Measurements from ENCODE around the gene SH3PXD2A.

The SH3PXD2A gene

DNA sequence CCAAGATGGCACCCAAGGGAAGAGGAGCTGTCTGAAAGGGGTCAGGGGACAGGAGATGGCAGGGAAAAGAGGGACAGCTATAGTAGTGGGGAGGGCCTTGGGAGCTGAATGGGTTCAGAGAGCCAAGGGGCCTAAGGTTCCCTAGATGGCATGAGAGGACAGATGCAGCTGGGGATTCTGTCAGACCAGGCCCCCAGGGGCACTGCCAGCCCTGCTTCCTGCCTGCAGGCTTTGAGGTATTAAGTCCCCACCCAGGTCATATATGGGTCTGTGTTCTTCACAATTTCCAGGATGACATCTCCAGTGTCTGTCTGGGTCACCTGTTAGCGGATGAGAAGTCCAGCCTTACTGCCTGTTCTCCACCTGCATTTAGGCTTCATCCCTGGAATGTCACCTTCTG lies 305.1 kb downstream of the SH3PXD2A start:
- H3K4me1 Mint-ChIP-seq: peaks cover 16% of the 10 kb centered on the region
- no peaks in the 10 kb centered on the region for H3K9me3 Mint-ChIP-seq
- no peak overlapping the region for H3K4me3 Mint-ChIP-seq
- DNase-seq (ENCODE audit: low spot score in 2 of 2) (no peak), ATAC-seq (no peak)
- H3K36me3 Mint-ChIP-seq: no peaks in the 10 kb centered on the region
- no peak overlapping the region for H3K27ac Mint-ChIP-seq

DNA sequence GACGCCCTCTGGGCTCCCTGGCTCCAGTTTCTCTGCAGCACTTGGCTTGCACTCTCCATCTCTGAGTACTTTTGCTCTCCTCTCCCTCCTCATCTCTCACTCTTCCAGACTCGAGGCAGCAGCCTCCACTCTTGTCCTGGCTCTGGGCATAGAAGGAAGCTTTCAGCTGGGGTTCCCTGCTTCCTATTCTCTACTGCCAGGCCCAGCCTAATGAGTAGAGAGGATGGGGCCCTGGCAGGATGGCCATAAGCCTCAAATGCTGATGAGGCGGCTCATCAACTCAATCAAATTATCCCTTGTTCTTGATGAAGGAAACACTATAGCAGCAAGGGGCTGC lies 306.1 kb downstream of the SH3PXD2A start:
- ATAC-seq (no peak), DNase-seq (ENCODE audit: low spot score in 2 of 2) (no peak)
- Mint-ChIP-seq H3K4me3 (no peak overlapping the region), H3K36me3 (no peaks in the 10 kb centered on the region), H3K9me3 (no peaks in the 10 kb centered on the region), H3K27ac (peak overlapping the region; percentile 44), H3K4me1 (peaks cover 14% of the 10 kb centered on the region)

DNA sequence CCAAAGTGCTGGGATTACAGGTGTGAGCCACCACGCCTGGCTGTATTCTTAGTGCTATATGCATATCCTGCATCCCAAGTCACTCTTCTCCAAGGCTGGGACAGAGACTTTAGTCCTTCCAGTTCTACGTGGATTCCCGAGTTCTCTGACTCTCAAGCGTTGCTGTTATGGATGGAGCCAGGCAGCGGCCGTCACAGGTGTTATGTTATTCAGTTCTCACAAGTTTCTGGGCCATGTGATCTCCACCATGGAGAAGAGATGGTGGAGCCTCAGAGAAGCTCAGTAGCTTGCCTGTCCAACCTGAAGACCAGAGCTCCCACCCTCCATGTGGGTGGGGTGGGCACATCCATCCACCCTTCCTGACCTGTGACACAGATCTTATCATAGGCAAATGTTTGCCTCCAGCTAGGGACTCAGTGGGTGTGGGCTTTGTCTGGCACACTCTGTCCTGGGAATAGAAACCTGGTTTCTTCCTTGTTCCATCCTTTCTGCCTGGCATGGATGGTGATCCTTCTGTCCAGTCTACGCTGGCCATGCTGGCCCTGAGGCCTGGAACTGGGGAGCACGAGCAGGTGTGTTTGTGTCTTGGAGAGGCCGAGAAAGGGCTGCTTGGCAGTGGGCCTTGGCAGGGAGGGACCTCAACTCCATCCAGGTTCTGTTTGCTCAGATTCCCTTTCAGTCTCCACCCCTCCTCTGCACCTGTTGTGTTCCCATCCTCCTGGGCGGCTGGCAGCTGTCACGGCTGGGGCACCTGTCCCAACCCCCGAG lies 306.6 kb downstream of the SH3PXD2A start:
- Mint-ChIP-seq H3K9me3 (no peaks in the 10 kb centered on the region), H3K4me3 (no peak overlapping the region), H3K36me3 (no peaks in the 10 kb centered on the region), H3K27ac (peak overlapping the region; percentile 44), H3K4me1 (peaks cover 9% of the 10 kb centered on the region)
- DNase-seq (ENCODE audit: low spot score in 2 of 2) (no peak), ATAC-seq (no peak)

DNA sequence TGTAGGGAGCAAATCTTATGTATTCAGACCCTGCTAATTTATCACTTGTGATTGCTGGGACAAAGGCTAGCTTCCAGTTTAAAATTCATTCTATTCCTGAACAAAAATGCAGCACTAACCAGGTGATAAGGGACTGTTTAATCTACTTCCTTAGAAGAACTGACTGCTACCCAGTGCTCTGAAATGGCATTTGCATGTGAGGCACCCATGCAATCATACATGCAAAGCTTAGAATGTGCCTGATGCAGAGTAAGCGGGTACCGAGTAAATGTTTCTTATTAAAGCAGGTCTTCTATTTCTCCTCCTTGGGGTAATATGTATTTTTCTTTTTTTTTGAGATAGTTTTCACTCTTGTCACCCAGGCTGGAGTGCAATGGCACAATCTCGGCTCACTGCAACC lies 307.4 kb downstream of the SH3PXD2A start:
- Mint-ChIP-seq H3K36me3 (no peaks in the 10 kb centered on the region), H3K27ac (peak overlapping the region; percentile 46), H3K4me1 (peaks cover 13% of the 10 kb centered on the region), H3K9me3 (no peaks in the 10 kb centered on the region), H3K4me3 (no peak overlapping the region)
- ATAC-seq (no peak), DNase-seq (ENCODE audit: low spot score in 2 of 2) (no peak)

DNA sequence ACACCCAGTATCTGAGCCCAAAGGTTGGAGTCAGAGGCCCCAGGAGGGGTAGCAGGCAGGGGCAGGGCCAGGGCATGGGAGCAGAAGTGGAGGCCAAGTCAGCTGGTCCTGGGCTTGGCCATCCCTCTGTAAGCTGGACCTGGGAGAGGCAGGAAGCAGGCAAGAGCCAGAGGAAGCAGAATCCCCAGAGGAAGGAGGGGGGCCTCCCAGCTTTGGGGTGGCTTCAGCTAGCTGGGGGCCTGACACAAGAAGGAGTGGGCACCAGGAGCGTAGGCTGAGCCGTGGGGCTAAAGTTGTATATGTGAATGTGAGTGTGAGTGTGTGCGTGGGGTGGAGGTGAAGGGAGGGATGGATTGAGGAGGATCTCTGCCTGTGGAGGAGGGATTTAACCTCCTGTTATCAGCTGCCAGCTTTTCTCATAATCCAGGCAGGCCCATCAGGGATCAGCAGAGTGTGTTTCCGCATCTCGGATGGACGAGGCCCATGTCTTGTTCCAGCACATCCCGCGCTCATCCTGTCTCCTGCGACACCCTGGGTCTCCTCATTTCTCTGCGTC lies 307.9 kb downstream of the SH3PXD2A start:
- no peak overlapping the region for H3K4me3 Mint-ChIP-seq
- ATAC-seq (no peak), DNase-seq (ENCODE audit: low spot score in 2 of 2) (no peak)
- peaks cover 18% of the 10 kb centered on the region for H3K4me1 Mint-ChIP-seq
- peak overlapping the region; percentile 46 for H3K27ac Mint-ChIP-seq
- no peaks in the 10 kb centered on the region for H3K36me3 Mint-ChIP-seq
- no peaks in the 10 kb centered on the region for H3K9me3 Mint-ChIP-seq

DNA sequence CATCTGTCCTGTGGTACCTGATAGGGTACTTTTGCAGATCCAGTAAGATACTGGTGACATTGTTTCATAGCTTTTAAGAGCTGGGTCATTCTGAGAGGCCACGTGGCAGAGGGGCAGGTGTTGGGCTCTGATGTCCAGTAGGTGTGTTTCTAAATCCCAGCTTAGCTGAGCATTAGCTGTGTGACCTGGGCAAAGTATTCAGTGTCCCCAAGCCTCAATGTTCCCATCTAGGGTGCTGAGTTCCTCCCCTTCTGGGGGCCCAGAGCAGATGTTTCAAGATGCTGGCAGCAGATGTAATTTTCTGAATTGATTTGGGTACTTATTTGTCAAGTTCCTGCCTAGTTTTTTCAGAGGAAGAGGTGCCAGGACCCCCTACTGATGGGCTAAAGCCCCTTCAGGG lies 309.0 kb downstream of the SH3PXD2A start:
- ATAC-seq (no peak), DNase-seq (ENCODE audit: low spot score in 2 of 2) (no peak)
- no peaks in the 10 kb centered on the region for H3K9me3 Mint-ChIP-seq
- no peaks in the 10 kb centered on the region for H3K36me3 Mint-ChIP-seq
- no peak overlapping the region for H3K27ac Mint-ChIP-seq
- H3K4me1 Mint-ChIP-seq: peaks cover 19% of the 10 kb centered on the region
- H3K4me3 Mint-ChIP-seq: no peak overlapping the region

DNA sequence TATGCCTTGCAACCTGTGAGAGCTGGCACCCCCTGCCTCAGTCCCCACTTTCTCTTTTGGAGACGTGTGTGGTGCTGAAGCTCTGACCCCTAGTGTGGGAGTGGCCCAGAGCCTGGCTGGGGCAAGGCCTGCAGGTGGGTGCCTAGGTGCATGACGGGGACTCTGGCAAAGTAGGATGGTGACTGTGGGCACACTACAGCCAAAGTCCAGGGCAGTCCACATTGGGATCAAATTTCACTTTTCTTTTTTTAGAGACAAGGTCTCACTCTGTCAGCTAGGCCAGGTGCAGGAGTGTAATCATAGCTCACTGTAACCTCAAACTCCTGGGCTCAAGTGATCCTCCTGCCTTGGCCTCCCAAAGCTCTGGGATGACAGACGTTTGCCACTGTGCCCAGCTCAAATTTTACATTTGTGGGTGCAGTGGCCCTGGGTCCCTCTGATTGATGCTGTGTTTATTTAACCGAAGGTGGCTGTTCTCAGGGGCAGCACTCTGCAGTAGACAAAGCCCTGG lies 309.6 kb downstream of the SH3PXD2A start:
- Mint-ChIP-seq H3K9me3 (no peaks in the 10 kb centered on the region), H3K36me3 (no peaks in the 10 kb centered on the region), H3K27ac (no peak overlapping the region), H3K4me1 (peaks cover 19% of the 10 kb centered on the region), H3K4me3 (no peak overlapping the region)
- no peak for ATAC-seq
- no peak for DNase-seq (ENCODE audit: low spot score in 2 of 2)

DNA sequence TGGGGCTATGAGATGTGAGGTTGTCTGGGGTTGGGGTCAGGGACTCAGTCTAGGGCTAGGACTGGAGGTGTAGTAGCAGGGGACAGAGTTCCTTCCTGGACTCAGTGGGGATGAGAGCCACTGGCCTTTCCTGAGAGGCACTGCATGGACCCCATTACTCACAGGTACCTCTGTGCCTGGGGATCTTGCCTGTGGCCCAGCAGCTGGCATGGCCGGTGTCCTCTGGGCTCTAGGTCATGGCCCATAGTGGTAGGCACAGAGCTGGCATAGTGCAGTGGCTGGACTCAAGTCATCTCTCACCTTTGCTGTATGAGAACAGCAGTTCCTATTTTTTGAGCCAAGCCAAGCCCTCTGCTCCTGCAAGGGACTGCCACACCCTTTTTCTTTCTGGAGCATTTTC lies 310.0 kb downstream of the SH3PXD2A start:
- Mint-ChIP-seq H3K9me3 (no peaks in the 10 kb centered on the region), H3K27ac (no peak overlapping the region), H3K4me3 (no peak overlapping the region), H3K36me3 (no peaks in the 10 kb centered on the region), H3K4me1 (peaks cover 19% of the 10 kb centered on the region)
- DNase-seq (ENCODE audit: low spot score in 2 of 2) (no peak), ATAC-seq (no peak)

DNA sequence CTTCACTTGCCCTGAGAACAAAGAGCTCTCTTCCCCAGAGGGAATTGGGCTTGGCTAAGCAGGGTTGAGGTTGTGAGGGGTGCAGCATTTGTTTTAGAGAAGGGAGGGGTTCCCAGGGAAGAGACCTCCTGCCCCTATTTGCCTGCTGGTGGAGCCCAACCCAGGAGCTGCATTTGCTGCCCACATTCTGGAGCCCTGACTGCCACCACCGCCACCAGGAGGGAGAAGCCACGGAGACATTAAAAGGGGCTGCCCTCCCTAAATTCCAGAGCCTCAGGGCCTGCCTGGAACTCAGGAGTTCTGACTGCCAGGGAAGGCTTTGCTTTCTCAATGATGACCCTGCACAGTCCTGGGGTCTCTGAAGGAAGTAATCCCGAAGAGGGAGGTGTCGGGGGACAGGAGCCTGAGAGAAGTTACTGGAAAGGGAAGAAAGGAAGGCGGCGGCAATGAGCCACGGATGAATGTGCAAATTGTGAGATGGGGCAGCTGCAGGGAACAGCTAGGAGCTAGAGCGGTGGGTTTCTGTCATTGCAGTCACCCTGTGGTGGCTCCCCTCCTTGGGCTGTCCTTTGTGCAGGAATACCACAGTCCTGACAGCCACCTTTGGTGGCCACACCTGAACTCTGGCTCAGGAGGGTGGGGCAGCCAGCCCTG lies 310.6 kb downstream of the SH3PXD2A start:
- H3K4me1 Mint-ChIP-seq: peaks cover 19% of the 10 kb centered on the region
- no peak for DNase-seq (ENCODE audit: low spot score in 2 of 2)
- no peak for ATAC-seq
- H3K27ac Mint-ChIP-seq: no peak overlapping the region
- H3K9me3 Mint-ChIP-seq: no peaks in the 10 kb centered on the region
- no peaks in the 10 kb centered on the region for H3K36me3 Mint-ChIP-seq
- H3K4me3 Mint-ChIP-seq: no peak overlapping the region
